ENCODE results near the gene EFCAB3.
"Not testable (repeated sequence)": the region's sequence is repeated elsewhere in the genome, so short reads cannot be mapped to it uniquely, and the experiment has no call there.

EFCAB3 gene

GRCh38 chr17:62381561-62381960 is 1.2 kb downstream of the EFCAB3 start:
- Histone ChIP-seq H3K27ac (no peak overlapping the region), H3K27me3 (ENCODE audit: control insufficient read depth, insufficient read depth, low read length) (no peaks in the 10 kb centered on the region), H2AFZ (no peak overlapping the region), H3K4me3 (ENCODE audit: low read depth, low read length) (no peak overlapping the region), H3K36me3 (ENCODE audit: control insufficient read depth, insufficient read depth, low read length) (no peaks in the 10 kb centered on the region), H3K4me2 (ENCODE audit: low read length) (no peak overlapping the region), H3K9me3 (ENCODE audit: control insufficient read depth, low read length) (no peaks in the 10 kb centered on the region), H3K9ac (no peak overlapping the region), H3K4me1 (no peaks in the 10 kb centered on the region), H3K79me2 (no peaks in the 10 kb centered on the region)
- no peak for TF ChIP-seq CTCF (IDR thresholded peaks at IDR 0.05)

- Histone ChIP-seq H3K9me3 (ENCODE audit: control insufficient read depth, low read length) (no peaks in the 10 kb centered on the region), H3K9ac (no peak overlapping the region), H3K36me3 (ENCODE audit: control insufficient read depth, insufficient read depth, low read length) (no peaks in the 10 kb centered on the region), H3K4me3 (ENCODE audit: low read depth, low read length) (no peak overlapping the region), H2AFZ (no peak overlapping the region), H3K27ac (no peak overlapping the region), H3K27me3 (ENCODE audit: control insufficient read depth, insufficient read depth, low read length) (no peaks in the 10 kb centered on the region), H3K79me2 (no peaks in the 10 kb centered on the region), H3K4me2 (ENCODE audit: low read length) (no peak overlapping the region), H3K4me1 (no peaks in the 10 kb centered on the region)
- no peak for TF ChIP-seq CTCF (IDR thresholded peaks at IDR 0.05)
These were observed 8.5 kb downstream of the EFCAB3 start for GRCh38 chr17:62388856-62389255.

GRCh38 chr17:62392908-62393307 is 12.6 kb downstream of the EFCAB3 start:
- H3K9me3 ChIP-seq (ENCODE audit: control insufficient read depth, low read length) = no peaks in the 10 kb centered on the region
- H3K4me2 ChIP-seq (ENCODE audit: low read length) = no peak overlapping the region
- no peaks in the 10 kb centered on the region for H3K36me3 ChIP-seq (ENCODE audit: control insufficient read depth, insufficient read depth, low read length)
- H3K27me3 ChIP-seq (ENCODE audit: control insufficient read depth, insufficient read depth, low read length) = no peaks in the 10 kb centered on the region
- no peaks in the 10 kb centered on the region for H3K4me1 ChIP-seq
- H3K4me3 ChIP-seq (ENCODE audit: low read depth, low read length) = no peak overlapping the region
- TF ChIP-seq CTCF (IDR thresholded peaks at IDR 0.05) = no peak
- no peak overlapping the region for H2AFZ ChIP-seq
- H3K79me2 ChIP-seq = no peaks in the 10 kb centered on the region
- H3K27ac ChIP-seq = no peak overlapping the region
- H3K9ac ChIP-seq = no peak overlapping the region

- Histone ChIP-seq H3K79me2 (no peaks in the 10 kb centered on the region), H3K27ac (no peak overlapping the region), H3K4me2 (ENCODE audit: low read length) (no peak overlapping the region), H3K27me3 (ENCODE audit: control insufficient read depth, insufficient read depth, low read length) (no peaks in the 10 kb centered on the region), H3K4me3 (ENCODE audit: low read depth, low read length) (no peak overlapping the region), H3K9me3 (ENCODE audit: control insufficient read depth, low read length) (no peaks in the 10 kb centered on the region), H3K36me3 (ENCODE audit: control insufficient read depth, insufficient read depth, low read length) (no peaks in the 10 kb centered on the region), H2AFZ (no peak overlapping the region), H3K9ac (no peak overlapping the region), H3K4me1 (no peaks in the 10 kb centered on the region)
- no peak for TF ChIP-seq CTCF (IDR thresholded peaks at IDR 0.05)
These were observed 18.5 kb downstream of the EFCAB3 start for GRCh38 chr17:62398891-62399290.

GRCh38 chr17:62405451-62405850 is 25.1 kb downstream of the EFCAB3 start:
- Histone ChIP-seq H3K79me2 (no peaks in the 10 kb centered on the region), H2AFZ (no peak overlapping the region), H3K36me3 (ENCODE audit: control insufficient read depth, insufficient read depth, low read length) (no peaks in the 10 kb centered on the region), H3K27me3 (ENCODE audit: control insufficient read depth, insufficient read depth, low read length) (no peaks in the 10 kb centered on the region), H3K27ac (no peak overlapping the region), H3K4me2 (ENCODE audit: low read length) (no peak overlapping the region), H3K9ac (no peak overlapping the region), H3K4me3 (ENCODE audit: low read depth, low read length) (no peak overlapping the region), H3K9me3 (ENCODE audit: control insufficient read depth, low read length) (no peaks in the 10 kb centered on the region), H3K4me1 (no peaks in the 10 kb centered on the region)
- TF ChIP-seq CTCF (IDR thresholded peaks at IDR 0.05) = no peak

GRCh38 chr17:62413090-62413489 is 32.7 kb downstream of the EFCAB3 start:
- not testable (repeated sequence) for H3K79me2 ChIP-seq; H2AFZ ChIP-seq; H3K27me3 ChIP-seq (ENCODE audit: control insufficient read depth, insufficient read depth, low read length); H3K4me3 ChIP-seq (ENCODE audit: low read depth, low read length); H3K9ac ChIP-seq; H3K9me3 ChIP-seq (ENCODE audit: control insufficient read depth, low read length); H3K27ac ChIP-seq; H3K4me1 ChIP-seq; H3K4me2 ChIP-seq (ENCODE audit: low read length); H3K36me3 ChIP-seq (ENCODE audit: control insufficient read depth, insufficient read depth, low read length)
